AML-193 (cell line): ENCODE data around the gene TAOK1.
"Not testable (repeated sequence)": the region's sequence is repeated elsewhere in the genome, so short reads cannot be mapped to it uniquely, and the experiment has no call there.

ENCODE experiments used
- DNase-seq, 2 experiments: peaks; one replicate each; lab custom pipeline; 2025; lab: John Stamatoyannopoulos, UW

Gene TAOK1

GRCh38 chr17:29445844-29446243, 55.7 kb downstream of the TAOK1 start:
- no peak for DNase-seq

DNA sequence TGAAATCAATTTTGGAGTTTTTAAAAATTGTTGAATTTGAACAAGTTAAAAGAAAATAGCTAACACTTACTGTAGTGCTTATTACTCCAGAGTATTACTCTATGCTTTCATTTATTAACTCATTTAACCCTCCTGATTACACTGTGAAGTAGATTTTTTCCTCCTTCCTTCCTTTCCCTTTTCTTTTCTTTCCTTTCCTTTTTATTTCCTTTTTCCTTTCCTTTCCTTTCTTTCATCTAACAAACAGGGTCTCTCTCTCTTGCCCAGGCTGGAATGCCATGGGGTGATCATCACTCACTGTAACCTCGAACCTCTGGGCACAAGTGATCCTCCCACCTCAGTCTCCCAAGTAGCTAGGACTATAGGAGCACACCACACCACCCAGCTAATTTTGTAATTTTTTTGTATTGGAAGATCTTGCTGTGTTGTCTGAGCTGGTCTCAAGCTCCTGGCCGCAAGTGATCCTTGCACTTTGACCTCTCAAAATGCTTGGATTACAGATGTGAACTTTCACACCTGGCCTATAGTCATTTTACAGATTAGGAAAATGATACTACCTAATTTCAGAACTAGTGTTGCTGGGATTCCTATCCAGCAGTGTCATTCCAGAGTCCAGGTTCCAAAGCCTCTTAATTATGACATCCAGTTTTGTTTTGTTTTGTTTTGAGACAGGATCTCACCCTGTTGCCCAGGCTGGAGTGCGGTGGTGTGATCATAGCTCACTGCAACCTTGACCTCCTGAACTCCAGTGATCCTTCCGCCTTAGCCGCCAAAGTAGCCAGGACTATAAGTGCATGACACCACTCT, 59.9 kb downstream of the TAOK1 start:
- DNase-seq, result no peak

DNA sequence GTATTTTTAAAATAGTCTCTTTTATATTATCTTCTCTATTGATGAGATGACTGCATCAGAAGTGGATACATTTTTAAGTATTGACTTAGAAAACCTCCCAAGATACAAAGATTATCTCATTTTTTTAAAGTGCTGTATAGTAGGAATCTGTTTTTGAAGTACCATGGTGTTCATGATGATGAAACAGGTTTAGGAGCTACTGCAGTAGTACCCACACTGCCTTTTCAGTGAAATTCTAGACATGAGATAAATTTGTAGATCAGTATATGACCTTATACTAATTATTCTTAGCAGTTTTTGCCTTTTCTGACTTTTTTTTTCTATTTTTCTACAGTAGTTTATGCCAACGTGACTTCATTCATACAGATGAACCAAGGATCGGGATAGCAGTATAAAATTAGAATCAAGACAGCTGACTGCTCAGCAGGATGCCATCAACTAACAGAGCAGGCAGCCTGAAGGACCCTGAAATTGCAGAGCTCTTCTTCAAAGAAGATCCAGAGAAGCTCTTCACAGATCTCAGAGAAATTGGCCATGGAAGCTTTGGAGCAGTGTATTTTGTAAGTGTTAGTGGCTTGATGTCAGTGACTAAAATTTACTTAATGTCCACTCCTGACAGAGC, 61.1 kb downstream of the TAOK1 start:
- no peak for DNase-seq

DNA sequence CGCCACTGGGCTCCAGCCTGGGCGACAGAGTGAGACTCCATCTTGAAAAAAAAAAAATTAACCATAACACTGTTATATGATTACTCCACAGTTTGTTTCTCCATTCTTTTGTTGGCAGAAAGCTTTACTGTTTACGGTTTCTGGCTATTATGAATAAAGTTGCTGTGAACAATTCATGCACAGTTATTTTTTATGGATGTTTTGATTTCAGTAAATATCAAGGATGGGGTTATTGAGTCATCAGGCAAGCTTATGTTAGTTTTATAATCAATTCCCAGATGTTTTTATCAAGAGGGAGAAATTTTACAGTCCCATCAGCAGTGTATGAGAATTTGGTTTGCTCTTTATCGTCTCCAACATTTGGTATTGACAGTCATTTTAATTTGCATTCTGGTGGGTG, 67.9 kb downstream of the TAOK1 start:
- no peak for DNase-seq

GRCh38 chr17:29461483-29462206, 71.5 kb downstream of the TAOK1 start:
- no peak for DNase-seq

DNA sequence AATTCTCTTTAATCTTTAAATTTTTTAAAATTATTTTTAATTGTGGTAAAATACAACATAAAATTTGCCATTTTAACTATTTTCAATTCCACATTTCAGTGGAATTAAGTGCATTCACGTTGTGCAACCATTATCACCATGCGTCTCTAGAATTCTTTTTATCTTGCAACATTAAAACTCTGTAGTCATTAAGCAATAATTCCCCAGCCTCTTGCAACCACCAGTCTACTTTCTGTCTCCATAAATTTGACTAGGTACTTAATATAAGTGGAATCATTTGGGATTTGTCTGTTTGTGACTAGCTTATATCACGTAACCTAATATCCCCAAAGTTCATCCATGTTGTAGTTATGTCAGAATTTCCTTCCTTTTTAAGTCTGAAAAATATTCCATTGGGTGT, 79.1 kb downstream of the TAOK1 start:
- DNase-seq, result peak; percentile 37 to 43

DNA sequence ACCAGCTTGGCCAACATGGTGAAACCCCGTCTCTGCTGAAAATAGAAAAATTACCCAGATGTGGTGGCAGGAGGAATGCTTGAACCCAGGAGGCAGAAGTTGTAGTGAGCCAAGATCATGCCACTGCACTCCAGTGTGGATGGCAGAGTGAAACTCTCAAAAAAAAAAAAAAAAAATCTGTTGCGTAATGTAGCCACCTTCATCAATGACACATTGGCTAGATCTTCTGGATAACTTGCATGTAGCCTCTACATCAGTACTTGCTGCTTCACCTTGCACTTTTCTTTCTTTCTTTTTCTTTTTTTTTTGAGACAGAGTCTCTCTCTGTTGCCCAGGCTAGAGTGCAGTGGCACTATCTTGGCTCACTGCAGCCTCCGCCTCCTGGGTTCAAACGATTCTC, 83.3 kb downstream of the TAOK1 start:
- not testable (repeated sequence) for DNase-seq

DNA sequence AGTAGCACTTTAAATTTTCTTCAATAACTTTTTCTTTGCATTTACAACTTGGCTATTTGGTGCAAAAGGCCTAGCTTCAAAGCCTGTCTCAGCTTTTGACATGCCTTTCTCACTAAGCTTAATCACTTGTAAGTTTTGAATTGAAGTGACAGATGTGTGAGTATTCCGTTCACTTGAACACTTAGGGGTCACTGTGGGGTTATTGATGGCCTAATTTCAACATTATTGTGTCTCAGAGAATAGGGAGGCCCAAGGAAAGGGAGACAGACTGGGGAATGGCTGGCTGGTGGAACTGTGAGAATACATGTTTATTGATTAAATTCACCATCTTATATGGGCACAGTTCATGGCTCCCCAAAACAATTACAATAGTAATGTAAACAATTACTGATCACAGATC, 84.1 kb downstream of the TAOK1 start:
- no peak for DNase-seq

DNA sequence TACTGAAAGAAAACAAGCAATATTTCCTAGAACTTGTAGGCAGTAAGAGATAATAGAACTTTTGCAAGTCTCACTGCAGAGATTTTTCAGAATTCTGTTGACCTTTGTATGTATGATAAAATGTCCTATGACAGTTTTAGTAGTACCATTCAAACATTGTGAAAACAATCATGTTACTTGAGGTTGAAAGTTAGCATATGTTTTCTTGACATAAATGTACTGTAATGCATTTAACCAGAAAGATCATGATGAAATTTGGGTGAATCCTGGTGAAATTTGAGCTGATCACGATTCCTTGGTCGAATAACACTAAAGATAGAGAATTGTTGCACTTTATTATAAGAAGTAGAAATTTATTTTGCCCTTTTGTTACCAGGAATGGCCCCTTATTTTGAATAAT, 85.7 kb downstream of the TAOK1 start:
- no peak for DNase-seq

- not testable (repeated sequence) for DNase-seq
Measured at GRCh38 chr17:29480249-29480928, 90.2 kb downstream of the TAOK1 start.

GRCh38 chr17:29483503-29483902, 93.3 kb downstream of the TAOK1 start:
- no peak for DNase-seq

- DNase-seq, result no peak
Measured at GRCh38 chr17:29495011-29495410, 104.8 kb downstream of the TAOK1 start.

- no peak for DNase-seq
Measured at GRCh38 chr17:29504711-29505110, 114.5 kb downstream of the TAOK1 start.

DNA sequence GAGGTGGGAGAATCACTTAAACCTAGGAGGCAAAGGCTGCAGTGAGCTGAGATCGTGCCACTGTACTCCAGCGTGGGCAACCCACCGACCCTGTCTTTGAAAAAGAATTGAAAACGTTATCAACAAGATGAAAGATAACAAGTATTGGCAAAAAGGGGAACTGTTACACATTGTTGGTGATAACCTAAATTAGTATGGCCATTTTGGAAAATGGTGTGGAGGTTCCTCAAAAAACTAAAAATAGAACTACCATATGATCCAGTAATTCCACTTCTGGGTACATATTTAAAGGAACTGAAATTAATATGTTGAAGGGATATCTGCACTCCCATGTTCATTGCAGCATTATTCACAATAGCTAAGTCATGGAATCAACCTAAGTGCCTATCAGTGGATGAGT, 115.7 kb downstream of the TAOK1 start:
- DNase-seq, result no peak

DNA sequence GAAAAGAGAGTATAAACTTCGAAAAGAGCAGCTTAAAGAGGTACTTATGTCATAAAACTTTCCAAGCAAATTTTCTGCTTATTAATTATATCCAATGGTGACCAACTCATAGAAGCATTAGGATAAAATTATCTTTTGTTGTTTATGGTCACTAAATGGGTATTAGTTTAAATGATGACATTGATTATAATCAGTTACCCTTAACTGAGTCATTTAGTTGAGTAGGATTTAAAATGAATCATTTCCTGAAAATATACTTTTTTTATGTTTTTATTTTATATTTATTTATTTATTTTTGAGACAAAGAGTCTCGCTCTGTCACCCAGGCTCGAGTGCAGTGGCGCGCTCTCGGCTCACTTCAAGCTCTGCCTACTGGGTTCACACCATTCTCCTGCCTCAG, 120.8 kb downstream of the TAOK1 start:
- no peak for DNase-seq

GRCh38 chr17:29514792-29515191, 124.6 kb downstream of the TAOK1 start:
- no peak for DNase-seq

GRCh38 chr17:29518359-29518758, 128.2 kb downstream of the TAOK1 start:
- DNase-seq, result no peak

GRCh38 chr17:29524692-29525091, 134.5 kb downstream of the TAOK1 start:
- DNase-seq, result no peak

DNA sequence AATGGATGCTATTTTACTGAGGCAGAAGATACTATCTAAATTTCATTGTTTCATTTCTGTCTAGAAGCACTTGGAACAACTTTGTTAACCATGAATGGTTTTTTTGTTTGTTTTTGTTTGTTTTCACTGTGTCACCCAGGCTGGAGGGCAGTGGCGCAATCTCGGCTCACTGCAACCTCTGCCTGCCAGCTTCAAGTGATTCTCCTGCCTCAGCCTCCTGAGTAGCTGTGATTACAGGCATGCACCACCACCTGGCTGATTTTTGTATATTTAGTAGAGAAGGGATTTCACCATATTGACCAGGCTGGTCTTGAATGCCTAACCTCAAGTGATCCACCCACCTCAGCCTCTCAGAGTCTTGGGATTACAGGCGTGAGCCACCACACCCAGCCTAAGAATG, 136.2 kb downstream of the TAOK1 start:
- DNase-seq, result no peak

GRCh38 chr17:29533976-29534375, 143.8 kb downstream of the TAOK1 start:
- no peak for DNase-seq

DNA sequence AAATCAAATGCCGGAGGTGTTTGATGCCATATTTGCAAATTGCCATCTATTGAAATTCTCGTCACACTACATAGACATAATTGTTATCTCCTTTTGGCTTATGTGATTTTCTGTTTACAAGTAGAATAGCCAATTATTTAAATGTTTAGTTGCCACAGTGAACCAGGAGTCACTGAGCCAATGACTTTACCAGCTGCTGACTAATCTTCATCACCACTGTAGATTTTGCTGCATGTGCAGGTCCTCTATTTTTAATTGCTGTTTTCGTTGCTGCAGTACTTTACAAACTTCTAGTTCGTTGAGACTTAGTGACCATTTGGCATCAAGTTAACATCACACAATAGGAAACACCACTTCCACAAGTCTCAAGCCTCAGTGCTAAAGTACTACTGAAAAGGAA, 153.9 kb downstream of the TAOK1 start:
- no peak for DNase-seq

DNA sequence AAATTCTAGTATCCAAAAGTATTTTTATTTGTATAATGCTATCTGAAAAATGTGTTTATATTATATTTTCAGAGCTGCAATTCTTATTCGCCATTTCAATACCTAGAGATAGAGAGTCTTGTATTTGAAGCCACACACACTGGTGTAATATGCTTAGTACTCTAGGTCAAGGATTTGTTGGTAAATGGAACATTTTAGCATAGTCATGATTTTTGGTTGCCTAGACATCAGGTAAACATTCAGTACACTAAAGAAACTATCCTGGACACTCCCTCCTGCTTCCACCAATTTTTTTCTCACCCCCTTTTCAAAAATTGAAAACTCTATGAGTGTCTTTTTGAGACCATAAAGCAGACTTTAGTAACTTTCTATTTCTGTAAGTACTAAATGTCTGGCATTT, 155.9 kb downstream of the TAOK1 start:
- no peak for DNase-seq

- no peak for DNase-seq
Measured at GRCh38 chr17:29546830-29547229, 156.7 kb downstream of the TAOK1 start.
